Measurements from ENCODE around the gene CMSS1.
"Not testable (repeated sequence)": the region's sequence is repeated elsewhere in the genome, so short reads cannot be mapped to it uniquely, and the experiment has no call there.

The CMSS1 gene

DNA sequence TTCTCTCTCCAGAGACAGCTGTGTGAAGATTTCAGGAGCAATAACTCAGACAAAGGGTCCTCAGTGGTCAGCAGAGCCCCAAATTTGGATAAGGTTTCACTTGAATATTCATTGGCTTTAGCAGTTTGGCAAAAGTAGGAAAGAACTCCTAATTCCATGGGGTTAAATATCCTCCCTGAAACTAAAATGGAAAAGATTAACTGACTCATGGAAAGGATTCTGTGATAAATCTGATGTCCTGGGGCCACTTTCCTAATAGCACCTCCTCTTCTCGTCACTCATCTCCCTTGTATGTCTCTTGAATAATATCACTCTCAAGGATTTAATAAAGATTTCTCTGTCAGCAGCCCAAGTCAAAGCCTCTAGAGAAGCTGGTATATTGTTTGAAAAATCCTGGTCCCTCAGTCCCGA, 409.9 kb downstream of the CMSS1 start:
- H3K9me3 ChIP-seq (replicated peaks; ENCODE audit: insufficient read depth, low read length): no peaks in the 10 kb centered on the region

DNA sequence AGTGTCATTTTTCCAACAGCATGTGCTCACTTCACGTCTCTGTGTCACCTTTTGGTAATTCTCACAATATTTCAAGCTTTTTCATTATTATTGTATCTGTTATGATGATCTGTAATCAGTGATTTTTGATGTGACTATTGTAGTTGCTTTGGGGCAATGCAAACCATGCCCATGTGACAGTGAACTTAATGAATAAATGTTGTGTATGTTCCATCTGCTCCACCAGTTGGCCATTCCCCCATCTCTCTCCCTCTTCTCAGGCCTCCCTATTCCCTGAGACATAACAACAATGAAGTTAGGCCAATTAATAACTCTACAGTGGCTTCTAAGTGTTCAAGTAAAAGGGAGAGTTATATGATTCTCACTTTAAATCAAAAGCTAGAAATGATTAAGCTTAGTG, 410.6 kb downstream of the CMSS1 start:
- no peak overlapping the region for H3K27ac ChIP-seq (ENCODE audit: low read length)
- H3K9me3 ChIP-seq (replicated peaks; ENCODE audit: insufficient read depth, low read length): no peaks in the 10 kb centered on the region
- H3K27me3 ChIP-seq (replicated peaks; ENCODE audit: insufficient read depth, low read length): no peaks in the 10 kb centered on the region
- no peak overlapping the region for H3K4me2 ChIP-seq (ENCODE audit: low read depth, low read length)
- no peak overlapping the region for H3K4me3 ChIP-seq (ENCODE audit: low read length)
- no peaks in the 10 kb centered on the region for H4K20me1 ChIP-seq (ENCODE audit: insufficient read depth, low read length)
- DNase-seq: no peak
- no peak overlapping the region for H2AFZ ChIP-seq (ENCODE audit: low read length)
- no peaks in the 10 kb centered on the region for H3K36me3 ChIP-seq (replicated peaks; ENCODE audit: insufficient read depth, low read length)
- TF ChIP-seq EZH2phosphoT487 (IDR thresholded peaks at IDR 0.05; ENCODE audit: low read length) (no peak), EZH2 (optimal IDR thresholded peaks at IDR 0.05; ENCODE audit: low read depth, low read length) (no peak), CTCF (IDR thresholded peaks at IDR 0.05; ENCODE audit: low read length) (no peak)
- H3K79me2 ChIP-seq (ENCODE audit: low read length): no peaks in the 10 kb centered on the region
- H3K4me1 ChIP-seq (ENCODE audit: low read length): no peaks in the 10 kb centered on the region
- H3K9me2 ChIP-seq (replicated peaks; ENCODE audit: insufficient read depth, low read length): no peaks in the 10 kb centered on the region
- H3K9ac ChIP-seq (ENCODE audit: low read length): no peak overlapping the region
- H3F3A ChIP-seq (ENCODE audit: insufficient read depth, low read length): no peaks in the 10 kb centered on the region

More for the DNA sequence above, 409.9 kb downstream of the CMSS1 start:
- H3K27me3 ChIP-seq (replicated peaks; ENCODE audit: insufficient read depth, low read length): no peaks in the 10 kb centered on the region
- no peak overlapping the region for H3K4me2 ChIP-seq (ENCODE audit: low read depth, low read length)
- H4K20me1 ChIP-seq (ENCODE audit: insufficient read depth, low read length): no peaks in the 10 kb centered on the region
- DNase-seq: no peak
- no peaks in the 10 kb centered on the region for H3K4me1 ChIP-seq (ENCODE audit: low read length)
- TF ChIP-seq EZH2 (optimal IDR thresholded peaks at IDR 0.05; ENCODE audit: low read depth, low read length): no peak
- TF ChIP-seq EZH2phosphoT487 (IDR thresholded peaks at IDR 0.05; ENCODE audit: low read length): no peak
- TF ChIP-seq CTCF (IDR thresholded peaks at IDR 0.05; ENCODE audit: low read length): no peak
- no peaks in the 10 kb centered on the region for H3K79me2 ChIP-seq (ENCODE audit: low read length)
- H3K9ac ChIP-seq (ENCODE audit: low read length): no peak overlapping the region
- H2AFZ ChIP-seq (ENCODE audit: low read length): no peak overlapping the region
- no peak overlapping the region for H3K27ac ChIP-seq (ENCODE audit: low read length)
- H3K9me2 ChIP-seq (replicated peaks; ENCODE audit: insufficient read depth, low read length): no peaks in the 10 kb centered on the region
- no peak overlapping the region for H3K4me3 ChIP-seq (ENCODE audit: low read length)
- no peaks in the 10 kb centered on the region for H3F3A ChIP-seq (ENCODE audit: insufficient read depth, low read length)
- no peaks in the 10 kb centered on the region for H3K36me3 ChIP-seq (replicated peaks; ENCODE audit: insufficient read depth, low read length)

DNA sequence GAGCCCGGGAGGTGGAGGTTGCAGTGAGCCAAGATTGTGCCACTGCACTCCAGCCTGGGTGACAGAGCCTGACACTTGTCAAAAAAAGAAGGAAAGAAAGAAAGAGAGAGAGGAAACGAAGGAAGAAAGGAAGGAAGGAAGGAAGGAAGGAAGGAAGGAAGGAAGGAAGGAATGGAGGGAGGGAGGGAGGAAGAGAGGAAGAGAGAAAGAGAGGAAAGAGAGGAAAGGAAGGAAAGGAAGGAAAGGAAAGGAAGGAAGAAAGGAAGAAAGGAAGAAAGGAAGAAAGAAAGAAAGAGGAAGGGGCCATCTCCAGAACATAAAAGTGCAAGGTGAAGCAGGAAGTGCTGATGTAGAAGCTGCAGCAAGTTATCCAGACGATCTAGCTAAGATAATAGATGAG, 411.5 kb downstream of the CMSS1 start:
- H3K9me3 ChIP-seq (replicated peaks; ENCODE audit: insufficient read depth, low read length); H3K4me2 ChIP-seq (ENCODE audit: low read depth, low read length); H3K4me1 ChIP-seq (ENCODE audit: low read length); H3K9me2 ChIP-seq (replicated peaks; ENCODE audit: insufficient read depth, low read length); H3K27ac ChIP-seq (ENCODE audit: low read length); H3K4me3 ChIP-seq (ENCODE audit: low read length); H3K27me3 ChIP-seq (replicated peaks; ENCODE audit: insufficient read depth, low read length); DNase-seq; H3F3A ChIP-seq (ENCODE audit: insufficient read depth, low read length); H3K79me2 ChIP-seq (ENCODE audit: low read length); H2AFZ ChIP-seq (ENCODE audit: low read length); H3K9ac ChIP-seq (ENCODE audit: low read length); H3K36me3 ChIP-seq (replicated peaks; ENCODE audit: insufficient read depth, low read length); H4K20me1 ChIP-seq (ENCODE audit: insufficient read depth, low read length): not testable (repeated sequence)

GRCh38 chr3:100230710-100231109, 413.0 kb downstream of the CMSS1 start:
- Histone ChIP-seq H3K27me3 (replicated peaks; ENCODE audit: insufficient read depth, low read length) (no peaks in the 10 kb centered on the region), H3F3A (ENCODE audit: insufficient read depth, low read length) (no peaks in the 10 kb centered on the region), H3K9me2 (replicated peaks; ENCODE audit: insufficient read depth, low read length) (no peaks in the 10 kb centered on the region), H3K4me3 (ENCODE audit: low read length) (no peak overlapping the region), H3K79me2 (ENCODE audit: low read length) (no peaks in the 10 kb centered on the region), H3K27ac (ENCODE audit: low read length) (no peak overlapping the region), H3K4me1 (ENCODE audit: low read length) (no peaks in the 10 kb centered on the region), H2AFZ (ENCODE audit: low read length) (no peak overlapping the region), H3K4me2 (ENCODE audit: low read depth, low read length) (no peak overlapping the region), H3K9me3 (replicated peaks; ENCODE audit: insufficient read depth, low read length) (no peaks in the 10 kb centered on the region), H3K9ac (ENCODE audit: low read length) (no peak overlapping the region), H4K20me1 (ENCODE audit: insufficient read depth, low read length) (no peaks in the 10 kb centered on the region), H3K36me3 (replicated peaks; ENCODE audit: insufficient read depth, low read length) (no peaks in the 10 kb centered on the region)
- TF ChIP-seq CTCF (IDR thresholded peaks at IDR 0.05; ENCODE audit: low read length) (no peak), EZH2phosphoT487 (IDR thresholded peaks at IDR 0.05; ENCODE audit: low read length) (no peak)
- no peak for DNase-seq

All from MM.1S (cell line).